GM18907 (cell line): Measurements from ENCODE around the gene KRTAP16-1.

Source experiments
- ATAC-seq: cut with Tn5 transposase; IDR thresholded peaks from one replicate; pipeline ENCODE4 v1.9.1; 2021; ENCODE audit warnings: mild to moderate bottlenecking, moderate library complexity; ENCODE audit not compliant: unreplicated experiment

The KRTAP16-1 gene

GRCh38 chr17:41331606-41332005 is 22.5 kb upstream of the KRTAP16-1 start:
- ATAC-seq, result no peak

- ATAC-seq, result no peak
Observed at GRCh38 chr17:41329279-41329948, 20.3 kb upstream of the KRTAP16-1 start.

- no peak for ATAC-seq
Observed at GRCh38 chr17:41328207-41328606, 19.1 kb upstream of the KRTAP16-1 start.

- no peak for ATAC-seq
Observed at GRCh38 chr17:41327411-41328120, 18.5 kb upstream of the KRTAP16-1 start.

GRCh38 chr17:41326173-41327145 is 17.4 kb upstream of the KRTAP16-1 start:
- no peak for ATAC-seq

- no peak for ATAC-seq
Observed at GRCh38 chr17:41325611-41326010, 16.5 kb upstream of the KRTAP16-1 start.

- no peak for ATAC-seq
Observed at GRCh38 chr17:41325126-41325525, 16.0 kb upstream of the KRTAP16-1 start.

- ATAC-seq, result no peak
Observed at GRCh38 chr17:41324180-41325075, 15.3 kb upstream of the KRTAP16-1 start.

GRCh38 chr17:41322903-41323895 is 14.1 kb upstream of the KRTAP16-1 start:
- ATAC-seq, result no peak

GRCh38 chr17:41322094-41322902 is 13.2 kb upstream of the KRTAP16-1 start:
- ATAC-seq, result no peak

- ATAC-seq, result no peak
Observed at GRCh38 chr17:41318231-41318630, 9.1 kb upstream of the KRTAP16-1 start.

GRCh38 chr17:41315814-41316445 is 6.8 kb upstream of the KRTAP16-1 start:
- no peak for ATAC-seq

GRCh38 chr17:41315204-41315794 is 6.2 kb upstream of the KRTAP16-1 start, which contains the start of gene KRTAP17-1:
TSS of gene KRTAP17-1 (minus strand) at chr17:41315710. CDS start at chr17:41315650, 60 bp downstream.
- no peak for ATAC-seq

- ATAC-seq, result no peak
Observed at GRCh38 chr17:41311111-41311510, 2.0 kb upstream of the KRTAP16-1 start.

GRCh38 chr17:41308251-41308917 is 725 bp downstream of the KRTAP16-1 start:
- ATAC-seq, result peak; percentile 75

GRCh38 chr17:41307647-41308046 is 1.5 kb downstream of the KRTAP16-1 start:
- no peak for ATAC-seq

GRCh38 chr17:41304091-41304490 is 5.0 kb downstream of the KRTAP16-1 start:
- no peak for ATAC-seq
